Heart left ventricle (tissue), 16 donors: ENCODE data around the gene KIAA2012. TPM values are rescaled to one million over a fixed set of nuclear protein-coding genes. Genes with fewer than 3 reads are reported as not detected.

Experiments
- ATAC-seq, 4 donors: fragments of 200-7000 bp; cut with Tn5 transposase; one replicate each; pipeline ENCODE4 v1.9.1; 2020 to 2022; ENCODE audit warnings: moderate library complexity in 4 of 4, mild to moderate bottlenecking in 3 of 4, moderate number of reproducible peaks in 1 of 4
- DNase-seq, 5 donors: peaks; one replicate each; pipeline ENCODE4 v3.0.0-alpha.2; 2020
- H3K27ac ChIP-seq, 12 donors: fragments of 200-600 bp; sonication (generic) in 4 of 12; one replicate each; pipeline versions ENCODE4 v1.5.0 to v1.8.0; 2016 to 2022; ENCODE audit warnings: mild to moderate bottlenecking in 2 of 12
- H3K27me3 ChIP-seq, 9 donors: fragments of 200-600 bp; sonication (generic) in 2 of 9; one replicate each; pipeline versions ENCODE4 v1.5.1 to v1.8.0; 2016 to 2022; ENCODE audit warnings: mild to moderate bottlenecking in 3 of 9
- H3K36me3 ChIP-seq, 9 donors: fragments of 200-600 bp; sonication (generic) in 2 of 9; one replicate each; pipeline versions ENCODE4 v1.5.0 to v1.8.0; 2018 to 2022; ENCODE audit warnings: mild to moderate bottlenecking in 2 of 9
- H3K4me1 ChIP-seq, 12 donors: fragments of 200-600 bp; sonication (generic) in 4 of 12; one replicate each; pipeline versions ENCODE4 v1.5.0 to v1.8.0; 2016 to 2022; ENCODE audit warnings: mild to moderate bottlenecking in 3 of 12
- H3K4me3 ChIP-seq, 12 donors: fragments of 200-600 bp; sonication (generic) in 4 of 12; one replicate each; pipeline versions ENCODE4 v1.5.0 to v1.8.0; 2017 to 2022; ENCODE audit warnings: mild to moderate bottlenecking in 9 of 12, moderate library complexity in 4 of 12
- H3K9me3 ChIP-seq, 12 donors: fragments of 200-600 bp; sonication (generic) in 4 of 12; one replicate each; pipeline versions ENCODE4 v1.5.0 to v1.8.0; 2016 to 2022; ENCODE audit warnings: mild to moderate bottlenecking in 1 of 12
- CTCF ChIP-seq, 12 donors: fragments of 200-600 bp; sonication (generic) in 4 of 12; IDR thresholded peaks; one replicate each; pipeline versions ENCODE4 v1.5.0 to v1.8.0; 2018 to 2022; ENCODE audit warnings: antibody characterized with exemption in 12 of 12, mild to moderate bottlenecking in 5 of 12
- POLR2A ChIP-seq, 2 donors: fragments of 450-650 bp; IDR thresholded peaks; one replicate each; pipeline ENCODE4 v1.6.1; 2017; ENCODE audit warnings: antibody characterized with exemption in 2 of 2, mild to moderate bottlenecking in 2 of 2, moderate library complexity in 2 of 2
- WGBS, 4 donors: extraction: QIAGEN DNeasy Blood & Tissue Kit in 2 of 4; methylation state at CpG; one replicate each; pipeline versions ENCODE4 v1.1.5 to v1.1.7; 2013 to 2018; 5-methylcytosine and 5-hydroxymethylcytosine counted together
- intact Hi-C, 10 donors: fragments of 100-400 bp; cut with DNase I; formaldehyde crosslinking; loops; one replicate each; pipeline versions ENCODE4 v1.11.1 to v1.14.2; 2022
- polyA plus RNA-seq, 2 donors: library from polyadenylated mRNA; stranded (reverse); fragments of 200-250 nt; gene quantifications; one replicate each; pipeline ENCODE4 v1.2.3, GENCODE V29; 2013
- total RNA-seq, 9 donors: library from RNA; depleted of rRNA in 2 of 9; stranded (reverse); fragments of >200 nt in 2 of 9; fragmentation: NEBNext Ultra II Directional in 3 of 9; extraction: Animal tissue kit (Norgen Biotek cat#: 25700) in 3 of 9; gene quantifications; one replicate each; pipeline versions ENCODE4 v1.1.0 to v1.2.4, GENCODE V29; 2016 to 2023
- donor health status: ischemic (EF 13 %, LVEDD 7.1; RV severe dilation, severe dysfunction).
- donor health status: healthy with polysubstance abuse.
- donor health status: DM: no; HTN: yes; CAD: no.
- donor health status: DM: no; HTN: no; CAD: no.
- donor health status: ischemic (EF 25% LVEDD 6.9; RV normal size, moderate dysfunction).
- donor health status: ischemic (EF 25% LVEDD 5.7; RV mildly dilated, moderate dysfunction).
- donor health status: healthy.
- donor health status: DM: yes; HTN: yes; CAD: no.
- donor health status: ischemic (EF 35%, LVEDD 5.7; RV mildly dilated, moderate dysfunction).
- donor health status: nonischemic (EF 11% LVEDD 7.7; RV severe dilation, severe dysfunction).
- donor health status: DM: yes; HTN: yes; CAD: no.
- donor health status: PGD.
- donor health status: ischemic (EF 29% LVEDD 5.4; RV normal size, mild dysfunction).
- donor health status: nonischemic (EF 23%, LVEDD 6.1; RV moderate dilation, normal function).

The KIAA2012 gene
- total and polyA plus RNA-seq, 11 donors = 0.08 TPM; not detected in 10

- intact Hi-C loops = no loop called here
- no peaks in the 10 kb centered on the region for H3K36me3 ChIP-seq
- no peaks in the 10 kb centered on the region for H3K4me1 ChIP-seq
- H3K27ac ChIP-seq = no peak overlapping the region
- no peak for ATAC-seq
- TF ChIP-seq POLR2A (IDR thresholded peaks at IDR 0.05) = no peak
- no peak for TF ChIP-seq CTCF (IDR thresholded peaks at IDR 0.05)
- H3K27me3 ChIP-seq = no peaks in the 10 kb centered on the region
- WGBS, 4 donors = 56 to 72% (median 67%) methylated on average over 4 of the region's 4 CpGs
- H3K9me3 ChIP-seq = no peaks in the 10 kb centered on the region
- no peak overlapping the region for H3K4me3 ChIP-seq
- DNase-seq = no peak
Measured at GRCh38 chr2:202141329-202141947, 68.4 kb downstream of the KIAA2012 start.

- ATAC-seq (no peak), DNase-seq (no peak)
- Histone ChIP-seq H3K27me3 (no peaks in the 10 kb centered on the region), H3K9me3 (no peaks in the 10 kb centered on the region), H3K4me3 (no peak overlapping the region), H3K36me3 (no peaks in the 10 kb centered on the region), H3K4me1 (peaks cover 0 to 6% (median 0%) of the 10 kb centered on the region in 12 donors), H3K27ac (no peak overlapping the region)
- intact Hi-C loops = no loop called here
- no peak for TF ChIP-seq POLR2A (IDR thresholded peaks at IDR 0.05)
- no peak for TF ChIP-seq CTCF (IDR thresholded peaks at IDR 0.05)
- 85 to 96% (median 87%) methylated on average over 1 of the region's 1 CpG for WGBS, 4 donors
Measured at GRCh38 chr2:202142540-202142939, 69.5 kb downstream of the KIAA2012 start.

- Histone ChIP-seq H3K9me3 (no peaks in the 10 kb centered on the region), H3K27me3 (no peaks in the 10 kb centered on the region), H3K36me3 (no peaks in the 10 kb centered on the region), H3K27ac (peak overlapping the region in 5 of 12 donors; percentile 10 to 68 (median 17)), H3K4me1 (peaks cover 0 to 30% (median 5%) of the 10 kb centered on the region in 12 donors), H3K4me3 (no peak overlapping the region)
- 40 to 52% (median 45%) methylated on average over 4 of the region's 4 CpGs for WGBS, 4 donors
- DNase-seq (no peak), ATAC-seq (peak in 3 of 4 donors; percentile 37 to 64 (median 63))
- intact Hi-C loops = no loop called here
- TF ChIP-seq POLR2A (IDR thresholded peaks at IDR 0.05) = no peak
- no peak for TF ChIP-seq CTCF (IDR thresholded peaks at IDR 0.05)
Measured at GRCh38 chr2:202147775-202148174, 74.7 kb downstream of the KIAA2012 start.

- TF ChIP-seq CTCF (IDR thresholded peaks at IDR 0.05) (no peak), POLR2A (IDR thresholded peaks at IDR 0.05) (no peak)
- Histone ChIP-seq H3K27me3 (no peaks in the 10 kb centered on the region), H3K4me1 (peaks cover 0 to 30% (median 5%) of the 10 kb centered on the region in 12 donors), H3K27ac (peak overlapping the region in 6 of 12 donors; percentile 12 to 68 (median 40)), H3K4me3 (no peak overlapping the region), H3K9me3 (no peaks in the 10 kb centered on the region), H3K36me3 (no peaks in the 10 kb centered on the region)
- DNase-seq (no peak), ATAC-seq (peak in 1 of 4 donors; percentile 41)
- intact Hi-C loops = no loop called here
- 78 to 86% (median 81%) methylated on average over 7 to 17 of the region's 17 CpGs for WGBS, 4 donors
Measured at GRCh38 chr2:202148515-202149154, 75.6 kb downstream of the KIAA2012 start.
